SK-N-SH (cell line): Measurements from ENCODE around the gene METTL3.

Experiments used
- MAX ChIP-seq: IDR thresholded peaks from 2 replicates; pipeline ENCODE4 v1.4.0; 2012; ENCODE audit warnings: low read depth
- SIN3A ChIP-seq: IDR thresholded peaks from 2 replicates; pipeline ENCODE4 v1.6.1; 2012; ENCODE audit warnings: low read depth, mild to moderate bottlenecking, low read length, moderate library complexity, borderline replicate concordance
- TAF1 ChIP-seq: IDR thresholded peaks from 2 replicates; pipeline ENCODE4 v1.6.1; 2012; ENCODE audit warnings: low read depth, mild to moderate bottlenecking, low read length, moderate library complexity, borderline replicate concordance
- TF ChIP-seq, protein P1 (sequence below): fragments of 200-600 bp; sonication (generic); IDR thresholded peaks from 2 replicates; pipeline ENCODE4 v1.6.1; 2017; ENCODE audit warnings: antibody characterized with exemption, mild to moderate bottlenecking, moderate library complexity
- TF ChIP-seq, protein P2 (sequence below): fragments of 150-350 bp; IDR thresholded peaks from 2 replicates; pipeline ENCODE4 v1.6.1; 2017; ENCODE audit warnings: antibody characterized with exemption, low read length, low read depth, borderline replicate concordance
- TF ChIP-seq, protein P3 (sequence below): IDR thresholded peaks from 2 replicates; pipeline ENCODE4 v1.6.1; 2012; ENCODE audit warnings: mild to moderate bottlenecking, low read depth, low read length, moderate library complexity

DNA sequence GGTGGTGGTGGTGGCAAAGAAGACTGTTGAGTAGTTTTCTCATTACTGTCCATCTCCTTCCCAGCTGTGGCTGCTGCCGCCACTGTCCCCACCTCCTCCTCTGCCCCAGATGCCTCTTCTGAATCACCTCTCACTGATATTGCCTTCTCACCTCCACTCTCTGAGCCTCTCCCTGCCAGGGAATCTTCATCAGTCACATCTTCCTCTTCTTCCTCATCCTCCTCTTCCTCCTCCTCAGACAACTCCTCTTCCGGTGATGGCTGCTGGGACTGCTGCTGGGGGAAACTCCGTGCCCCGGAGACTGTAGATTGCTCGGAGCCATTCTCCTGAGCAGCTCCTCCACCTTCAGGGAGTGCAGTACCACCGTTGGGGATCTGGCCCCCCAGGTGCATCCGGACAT lies 12.1 kb upstream of the METTL3 start:
- TF ChIP-seq, protein P1, sequence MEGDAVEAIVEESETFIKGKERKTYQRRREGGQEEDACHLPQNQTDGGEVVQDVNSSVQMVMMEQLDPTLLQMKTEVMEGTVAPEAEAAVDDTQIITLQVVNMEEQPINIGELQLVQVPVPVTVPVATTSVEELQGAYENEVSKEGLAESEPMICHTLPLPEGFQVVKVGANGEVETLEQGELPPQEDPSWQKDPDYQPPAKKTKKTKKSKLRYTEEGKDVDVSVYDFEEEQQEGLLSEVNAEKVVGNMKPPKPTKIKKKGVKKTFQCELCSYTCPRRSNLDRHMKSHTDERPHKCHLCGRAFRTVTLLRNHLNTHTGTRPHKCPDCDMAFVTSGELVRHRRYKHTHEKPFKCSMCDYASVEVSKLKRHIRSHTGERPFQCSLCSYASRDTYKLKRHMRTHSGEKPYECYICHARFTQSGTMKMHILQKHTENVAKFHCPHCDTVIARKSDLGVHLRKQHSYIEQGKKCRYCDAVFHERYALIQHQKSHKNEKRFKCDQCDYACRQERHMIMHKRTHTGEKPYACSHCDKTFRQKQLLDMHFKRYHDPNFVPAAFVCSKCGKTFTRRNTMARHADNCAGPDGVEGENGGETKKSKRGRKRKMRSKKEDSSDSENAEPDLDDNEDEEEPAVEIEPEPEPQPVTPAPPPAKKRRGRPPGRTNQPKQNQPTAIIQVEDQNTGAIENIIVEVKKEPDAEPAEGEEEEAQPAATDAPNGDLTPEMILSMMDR: no peak
- no peak for TF ChIP-seq MAX
- TF ChIP-seq, protein P2, sequence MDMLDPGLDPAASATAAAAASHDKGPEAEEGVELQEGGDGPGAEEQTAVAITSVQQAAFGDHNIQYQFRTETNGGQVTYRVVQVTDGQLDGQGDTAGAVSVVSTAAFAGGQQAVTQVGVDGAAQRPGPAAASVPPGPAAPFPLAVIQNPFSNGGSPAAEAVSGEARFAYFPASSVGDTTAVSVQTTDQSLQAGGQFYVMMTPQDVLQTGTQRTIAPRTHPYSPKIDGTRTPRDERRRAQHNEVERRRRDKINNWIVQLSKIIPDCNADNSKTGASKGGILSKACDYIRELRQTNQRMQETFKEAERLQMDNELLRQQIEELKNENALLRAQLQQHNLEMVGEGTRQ: no peak
- TF ChIP-seq TAF1: no peak
- TF ChIP-seq SIN3A: no peak
- TF ChIP-seq, protein P3, sequence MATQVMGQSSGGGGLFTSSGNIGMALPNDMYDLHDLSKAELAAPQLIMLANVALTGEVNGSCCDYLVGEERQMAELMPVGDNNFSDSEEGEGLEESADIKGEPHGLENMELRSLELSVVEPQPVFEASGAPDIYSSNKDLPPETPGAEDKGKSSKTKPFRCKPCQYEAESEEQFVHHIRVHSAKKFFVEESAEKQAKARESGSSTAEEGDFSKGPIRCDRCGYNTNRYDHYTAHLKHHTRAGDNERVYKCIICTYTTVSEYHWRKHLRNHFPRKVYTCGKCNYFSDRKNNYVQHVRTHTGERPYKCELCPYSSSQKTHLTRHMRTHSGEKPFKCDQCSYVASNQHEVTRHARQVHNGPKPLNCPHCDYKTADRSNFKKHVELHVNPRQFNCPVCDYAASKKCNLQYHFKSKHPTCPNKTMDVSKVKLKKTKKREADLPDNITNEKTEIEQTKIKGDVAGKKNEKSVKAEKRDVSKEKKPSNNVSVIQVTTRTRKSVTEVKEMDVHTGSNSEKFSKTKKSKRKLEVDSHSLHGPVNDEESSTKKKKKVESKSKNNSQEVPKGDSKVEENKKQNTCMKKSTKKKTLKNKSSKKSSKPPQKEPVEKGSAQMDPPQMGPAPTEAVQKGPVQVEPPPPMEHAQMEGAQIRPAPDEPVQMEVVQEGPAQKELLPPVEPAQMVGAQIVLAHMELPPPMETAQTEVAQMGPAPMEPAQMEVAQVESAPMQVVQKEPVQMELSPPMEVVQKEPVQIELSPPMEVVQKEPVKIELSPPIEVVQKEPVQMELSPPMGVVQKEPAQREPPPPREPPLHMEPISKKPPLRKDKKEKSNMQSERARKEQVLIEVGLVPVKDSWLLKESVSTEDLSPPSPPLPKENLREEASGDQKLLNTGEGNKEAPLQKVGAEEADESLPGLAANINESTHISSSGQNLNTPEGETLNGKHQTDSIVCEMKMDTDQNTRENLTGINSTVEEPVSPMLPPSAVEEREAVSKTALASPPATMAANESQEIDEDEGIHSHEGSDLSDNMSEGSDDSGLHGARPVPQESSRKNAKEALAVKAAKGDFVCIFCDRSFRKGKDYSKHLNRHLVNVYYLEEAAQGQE: no peak
